A549 (cell line): ENCODE results near the gene CLEC2D. TPM values are rescaled to one million over a fixed set of nuclear protein-coding genes. Genes with fewer than 3 reads are reported as not detected.
"Not testable (repeated sequence)": the region's sequence is repeated elsewhere in the genome, so short reads cannot be mapped to it uniquely, and the experiment has no call there.

Experiments
- ATAC-seq, 2 experiments: fragments of 200-7000 bp in 1 of 2; fragments of >200 bp in 1 of 2; cut with Nextera tagmentation in 1 of 2; cut with Tn5 transposase in 1 of 2; 3 replicates each; pipeline versions ENCODE4 v1.8.0 to v1.9.1; 2018 to 2020; ENCODE audit warnings: mild to moderate bottlenecking in 1 of 2, moderate library complexity in 1 of 2
- CTCF ChIA-PET: fragments of 300-600 bp; sonication (Branson Sonifier 250); formaldehyde crosslinking; extraction: SDS; loops from one replicate; lab custom pipeline; 2021; ENCODE audit warnings: antibody characterized with exemption, inconsistent platforms; lab: Yijun Ruan, JAX
- POLR2A ChIA-PET: fragments of 350-600 bp; formaldehyde crosslinking; extraction: SDS; loops from one replicate; lab custom pipeline; 2021; ENCODE audit warnings: antibody characterized with exemption, inconsistent platforms; lab: Yijun Ruan, JAX
- DNase-seq, 2 experiments: peaks; one replicate each; pipeline versions ENCODE4 v3.0.0 to v3.0.0-alpha.2; 2011 to 2016; ENCODE audit warnings: low read depth in 1 of 2, low spot score in 1 of 2
- FAIRE-seq: peaks from 2 replicates; lab custom pipeline; 2011; peaks lifted over from hg19 to GRCh38; lab: Jason Lieb, UNC
- H3K27ac ChIP-seq, 2 experiments: fragments of >200 bp; sonication (Bioruptor Twin); formaldehyde crosslinking; 3 replicates each; pipeline ENCODE4 v1.5.1; 2016 to 2017
- H3K4me1 ChIP-seq: fragments of >200 bp; sonication (Bioruptor Twin); formaldehyde crosslinking; 3 replicates; pipeline ENCODE4 v1.6.1; 2016
- H3K4me2 ChIP-seq: fragments of >200 bp; sonication (Bioruptor Twin); formaldehyde crosslinking; 3 replicates; pipeline ENCODE4 v1.6.1; 2016
- H3K4me3 ChIP-seq: fragments of >200 bp; sonication (Bioruptor Twin); formaldehyde crosslinking; 3 replicates; pipeline ENCODE4 v1.5.1; 2016
- H3K9me3 ChIP-seq: fragments of >200 bp; sonication (Bioruptor Twin); formaldehyde crosslinking; 3 replicates; pipeline ENCODE4 v1.6.1; 2016
- BHLHE40 ChIP-seq: IDR thresholded peaks from 2 replicates; pipeline ENCODE4 v1.6.1; 2012; ENCODE audit warnings: low read depth, low read length, inconsistent platforms
- CBX2 ChIP-seq: fragments of 200-600 bp; sonication (generic); IDR thresholded peaks from 2 replicates; pipeline ENCODE4 v1.6.1; 2016; ENCODE audit warnings: low read depth, mild to moderate bottlenecking, borderline replicate concordance
- CEBPB ChIP-seq, 2 experiments: fragments of >200 bp in 1 of 2; sonication (Bioruptor Twin) in 1 of 2; formaldehyde crosslinking in 1 of 2; IDR thresholded peaks; 2 replicates each; pipeline ENCODE4 v1.6.1; 2012 to 2016
- CHD2 ChIP-seq: fragments of 150-350 bp; IDR thresholded peaks from 2 replicates; pipeline ENCODE4 v1.6.1; 2014; ENCODE audit warnings: low read length; ENCODE audit not compliant: partially characterized antibody
- EHF ChIP-seq: fragments of 250-450 bp; sonication (Bioruptor Pico); IDR thresholded peaks from 2 replicates; pipeline ENCODE4 v1.5.0; 2020; ENCODE audit warnings: mild to moderate bottlenecking
- EP300 ChIP-seq, 2 experiments: fragments of >200 bp; sonication (Bioruptor Twin); formaldehyde crosslinking; IDR thresholded peaks; 2 replicates in 1 of 2; 3 replicates in 1 of 2; pipeline ENCODE4 v1.6.1; 2016 to 2017
- ESRRA ChIP-seq: fragments of 150-350 bp; IDR thresholded peaks from 2 replicates; pipeline ENCODE4 v1.6.1; 2014; ENCODE audit warnings: mild to moderate bottlenecking, low read length, borderline replicate concordance
- FOSL2 ChIP-seq, 2 experiments: fragments of 450-650 bp in 1 of 2; fragments of >200 bp in 1 of 2; sonication (Bioruptor Twin) in 1 of 2; formaldehyde crosslinking; IDR thresholded peaks; 2 replicates each; pipeline versions ENCODE4 v1.5.0 to v1.6.1; 2016 to 2020; ENCODE audit warnings: mild to moderate bottlenecking in 1 of 2, moderate library complexity in 1 of 2
- HDAC2 ChIP-seq: fragments of 200-600 bp; sonication (generic); IDR thresholded peaks from 2 replicates; pipeline ENCODE4 v1.6.1; 2016
- HEYL ChIP-seq: fragments of 250-450 bp; sonication (Bioruptor Pico); IDR thresholded peaks from 2 replicates; pipeline ENCODE4 v1.8.0; 2021; ENCODE audit warnings: mild to moderate bottlenecking, moderate library complexity
- HOXB5 ChIP-seq: fragments of 250-450 bp; sonication (Bioruptor Pico); IDR thresholded peaks from 2 replicates; pipeline ENCODE4 v1.5.0; 2020; ENCODE audit warnings: mild to moderate bottlenecking, moderate library complexity
- JUNB ChIP-seq: fragments of >200 bp; sonication (Bioruptor Twin); formaldehyde crosslinking; IDR thresholded peaks from 2 replicates; pipeline ENCODE4 v1.6.1; 2016
- KDM5A ChIP-seq: fragments of 200-600 bp; sonication (generic); IDR thresholded peaks from 2 replicates; pipeline ENCODE4 v1.6.1; 2016; ENCODE audit warnings: antibody characterized with exemption, mild to moderate bottlenecking
- NFE2L2 ChIP-seq: fragments of 150-350 bp; conservative IDR thresholded peaks from 2 replicates; pipeline ENCODE4 v1.6.1; 2014; ENCODE audit warnings: low read length
- NPAS2 ChIP-seq: fragments of 250-450 bp; sonication (Bioruptor Pico); IDR thresholded peaks from 2 replicates; pipeline ENCODE4 v1.8.0; 2022; ENCODE audit warnings: mild to moderate bottlenecking, moderate library complexity, borderline replicate concordance
- NR3C1 ChIP-seq: fragments of >200 bp; sonication (Bioruptor Twin); formaldehyde crosslinking; IDR thresholded peaks from 3 replicates; pipeline ENCODE4 v1.6.1; 2017
- PHF8 ChIP-seq: fragments of 200-600 bp; sonication (generic); IDR thresholded peaks from 2 replicates; pipeline ENCODE4 v1.6.1; 2016; ENCODE audit warnings: low read depth, mild to moderate bottlenecking, antibody characterized with exemption, moderate library complexity, borderline replicate concordance
- RAD21 ChIP-seq, 2 experiments: fragments of >200 bp in 1 of 2; sonication (Bioruptor Twin) in 1 of 2; formaldehyde crosslinking in 1 of 2; IDR thresholded peaks in 1 of 2; conservative IDR thresholded peaks in 1 of 2; 2 replicates in 1 of 2; 3 replicates in 1 of 2; pipeline ENCODE4 v1.6.1; 2012 to 2018; ENCODE audit warnings: inconsistent platforms in 1 of 2
- RARB ChIP-seq: fragments of 250-450 bp; sonication (Bioruptor Pico); IDR thresholded peaks from 2 replicates; pipeline ENCODE4 v1.8.0; 2021; ENCODE audit warnings: mild to moderate bottlenecking, moderate library complexity
- SMC3 ChIP-seq: fragments of >200 bp; sonication (Bioruptor Twin); formaldehyde crosslinking; IDR thresholded peaks from 3 replicates; pipeline ENCODE4 v1.6.1; 2018; ENCODE audit warnings: inconsistent platforms
- SREBF2 ChIP-seq: fragments of 450-650 bp; IDR thresholded peaks from 2 replicates; pipeline ENCODE4 v1.6.1; 2014; ENCODE audit warnings: mild to moderate bottlenecking, moderate library complexity
- TFCP2L1 ChIP-seq: fragments of 250-450 bp; sonication (Bioruptor Pico); IDR thresholded peaks from 2 replicates; pipeline ENCODE4 v1.5.0; 2021; ENCODE audit warnings: mild to moderate bottlenecking
- ZC3H11A ChIP-seq: fragments of 450-650 bp; IDR thresholded peaks from 2 replicates; pipeline ENCODE4 v1.6.1; 2014; ENCODE audit warnings: antibody characterized with exemption, mild to moderate bottlenecking
- ZFP36 ChIP-seq: fragments of 450-650 bp; IDR thresholded peaks from 2 replicates; pipeline ENCODE4 v1.6.1; 2014; ENCODE audit warnings: borderline replicate concordance; ENCODE audit not compliant: partially characterized antibody
- WGBS: methylation state at CpG from one replicate; pipeline ENCODE4 v1.1.6; 2017; ENCODE audit errors: missing lambda C conversion rate; 5-methylcytosine and 5-hydroxymethylcytosine counted together
- polyA plus RNA-seq, 4 experiments: library from polyadenylated mRNA; depleted of rRNA in 3 of 4; stranded (reverse); fragments of >200 nt; fragmentation: RNase III in 1 of 4; extraction: RNeasy Plus Mini Kit Qiagen cat#74134 plus additional on column Dnase treatment in 1 of 4; gene quantifications; 2 replicates in 3 of 4; 3 replicates in 1 of 4; pipeline ENCODE4 v1.2.3, GENCODE V29; 2011 to 2017
- TF ChIP-seq, protein P1 (sequence below): IDR thresholded peaks from 2 replicates; pipeline ENCODE4 v1.6.1; 2012; ENCODE audit warnings: low read depth, borderline replicate concordance
- TF ChIP-seq, protein P2 (sequence below): fragments of 450-650 bp; IDR thresholded peaks from 2 replicates; pipeline ENCODE4 v1.6.1; 2014; ENCODE audit warnings: antibody characterized with exemption
- TF ChIP-seq, protein P3 (sequence below): IDR thresholded peaks from 2 replicates; pipeline ENCODE4 v1.6.1; 2012
- TF ChIP-seq, protein P4 (sequence below): fragments of >200 bp; sonication (Bioruptor Twin); formaldehyde crosslinking; IDR thresholded peaks from 3 replicates; pipeline ENCODE4 v1.5.1; 2016
- TF ChIP-seq, protein P5 (sequence below): fragments of 250-450 bp; sonication (Bioruptor Pico); IDR thresholded peaks from 2 replicates; pipeline ENCODE4 v1.5.0; 2020; ENCODE audit warnings: low read depth, mild to moderate bottlenecking, moderate library complexity

Gene CLEC2D
- polyA plus RNA-seq, 2 of the 4 experiments (the other 2 are of a cell fraction): 1.1 to 4.0 TPM

- Histone ChIP-seq H3K27ac (no peak overlapping the region), H3K4me2 (no peak overlapping the region), H3K4me3 (no peak overlapping the region), H3K9me3 (no peaks in the 10 kb centered on the region), H3K4me1 (peaks cover 18% of the 10 kb centered on the region)
- 86% methylated on average over 4 of the region's 4 CpGs for WGBS
- no peak for FAIRE-seq
- DNase-seq: no peak
- CTCF ChIA-PET: interaction anchor here (1.3 to 1.7 kb wide), 2 partner anchors 40 kb away, joined by 7 read pairs; no protein-coding TSS in a partner anchor
- TF ChIP-seq BHLHE40 (no peak), PHF8 (no peak), NR3C1 (no peak), ZFP36 (no peak), ESRRA (no peak), SREBF2 (no peak), EP300 (IDR thresholded peaks at IDR 0.05) (no peak), NFE2L2 (no peak), SMC3 (no peak)
- TF ChIP-seq, protein P1, sequence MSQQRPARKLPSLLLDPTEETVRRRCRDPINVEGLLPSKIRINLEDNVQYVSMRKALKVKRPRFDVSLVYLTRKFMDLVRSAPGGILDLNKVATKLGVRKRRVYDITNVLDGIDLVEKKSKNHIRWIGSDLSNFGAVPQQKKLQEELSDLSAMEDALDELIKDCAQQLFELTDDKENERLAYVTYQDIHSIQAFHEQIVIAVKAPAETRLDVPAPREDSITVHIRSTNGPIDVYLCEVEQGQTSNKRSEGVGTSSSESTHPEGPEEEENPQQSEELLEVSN: no peak
- TF ChIP-seq, protein P2, sequence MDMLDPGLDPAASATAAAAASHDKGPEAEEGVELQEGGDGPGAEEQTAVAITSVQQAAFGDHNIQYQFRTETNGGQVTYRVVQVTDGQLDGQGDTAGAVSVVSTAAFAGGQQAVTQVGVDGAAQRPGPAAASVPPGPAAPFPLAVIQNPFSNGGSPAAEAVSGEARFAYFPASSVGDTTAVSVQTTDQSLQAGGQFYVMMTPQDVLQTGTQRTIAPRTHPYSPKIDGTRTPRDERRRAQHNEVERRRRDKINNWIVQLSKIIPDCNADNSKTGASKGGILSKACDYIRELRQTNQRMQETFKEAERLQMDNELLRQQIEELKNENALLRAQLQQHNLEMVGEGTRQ: no peak
- TF ChIP-seq, protein P3, sequence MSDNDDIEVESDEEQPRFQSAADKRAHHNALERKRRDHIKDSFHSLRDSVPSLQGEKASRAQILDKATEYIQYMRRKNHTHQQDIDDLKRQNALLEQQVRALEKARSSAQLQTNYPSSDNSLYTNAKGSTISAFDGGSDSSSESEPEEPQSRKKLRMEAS: no peak
- TF ChIP-seq, protein P4, sequence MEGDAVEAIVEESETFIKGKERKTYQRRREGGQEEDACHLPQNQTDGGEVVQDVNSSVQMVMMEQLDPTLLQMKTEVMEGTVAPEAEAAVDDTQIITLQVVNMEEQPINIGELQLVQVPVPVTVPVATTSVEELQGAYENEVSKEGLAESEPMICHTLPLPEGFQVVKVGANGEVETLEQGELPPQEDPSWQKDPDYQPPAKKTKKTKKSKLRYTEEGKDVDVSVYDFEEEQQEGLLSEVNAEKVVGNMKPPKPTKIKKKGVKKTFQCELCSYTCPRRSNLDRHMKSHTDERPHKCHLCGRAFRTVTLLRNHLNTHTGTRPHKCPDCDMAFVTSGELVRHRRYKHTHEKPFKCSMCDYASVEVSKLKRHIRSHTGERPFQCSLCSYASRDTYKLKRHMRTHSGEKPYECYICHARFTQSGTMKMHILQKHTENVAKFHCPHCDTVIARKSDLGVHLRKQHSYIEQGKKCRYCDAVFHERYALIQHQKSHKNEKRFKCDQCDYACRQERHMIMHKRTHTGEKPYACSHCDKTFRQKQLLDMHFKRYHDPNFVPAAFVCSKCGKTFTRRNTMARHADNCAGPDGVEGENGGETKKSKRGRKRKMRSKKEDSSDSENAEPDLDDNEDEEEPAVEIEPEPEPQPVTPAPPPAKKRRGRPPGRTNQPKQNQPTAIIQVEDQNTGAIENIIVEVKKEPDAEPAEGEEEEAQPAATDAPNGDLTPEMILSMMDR: no peak
- TF ChIP-seq, all 56 proteins: peak for 0
- POLR2A ChIA-PET: no interaction called here
- ATAC-seq: no peak
Measured at GRCh38 chr12:9668161-9669018, 1.1 kb upstream of the CLEC2D start.

DNA sequence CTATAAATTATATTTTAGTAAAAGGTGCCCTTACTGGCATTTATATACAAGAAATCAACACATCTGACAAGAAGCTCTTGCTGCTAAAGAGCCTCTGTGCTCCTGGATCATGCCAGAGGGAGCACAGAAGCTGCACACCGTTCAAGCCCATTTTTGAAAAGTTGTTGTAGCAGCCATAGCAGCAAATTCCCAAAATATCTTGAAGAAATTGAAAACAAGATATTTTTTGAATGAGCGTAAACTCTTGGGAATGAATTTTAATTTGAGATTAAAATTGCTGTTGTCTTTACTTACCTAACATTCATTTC, 540 bp upstream of the CLEC2D start:
- no peak for FAIRE-seq
- WGBS: 91% methylated on average over 2 of the region's 2 CpGs
- no peak for TF ChIP-seq TFCP2L1 (CRISPR knock-in tag)
- TF ChIP-seq, protein P2: no peak
- no peak for TF ChIP-seq NPAS2 (CRISPR knock-in tag)
- no peak for TF ChIP-seq SREBF2
- no peak for TF ChIP-seq HOXB5
- TF ChIP-seq HDAC2: no peak
- TF ChIP-seq HEYL (CRISPR knock-in tag): no peak
- no peak for TF ChIP-seq NR3C1
- TF ChIP-seq KDM5A: no peak
- no peak for TF ChIP-seq RARB (CRISPR knock-in tag)
- TF ChIP-seq CHD2: no peak
- no peak for TF ChIP-seq CEBPB (IDR thresholded peaks at IDR 0.05)
- TF ChIP-seq ZFP36: no peak
- no peak for TF ChIP-seq RAD21 (conservative IDR thresholded peaks at IDR 0.05 in 1 of 2, IDR thresholded peaks at IDR 0.05 in 1 of 2)
- no peak for TF ChIP-seq JUNB
- TF ChIP-seq CBX2: no peak
- no peak for TF ChIP-seq FOSL2 (IDR thresholded peaks at IDR 0.05)
- TF ChIP-seq FOSL2 (CRISPR knock-in tag; IDR thresholded peaks at IDR 0.05): no peak
- TF ChIP-seq EHF (CRISPR knock-in tag): no peak
- TF ChIP-seq, protein P5, sequence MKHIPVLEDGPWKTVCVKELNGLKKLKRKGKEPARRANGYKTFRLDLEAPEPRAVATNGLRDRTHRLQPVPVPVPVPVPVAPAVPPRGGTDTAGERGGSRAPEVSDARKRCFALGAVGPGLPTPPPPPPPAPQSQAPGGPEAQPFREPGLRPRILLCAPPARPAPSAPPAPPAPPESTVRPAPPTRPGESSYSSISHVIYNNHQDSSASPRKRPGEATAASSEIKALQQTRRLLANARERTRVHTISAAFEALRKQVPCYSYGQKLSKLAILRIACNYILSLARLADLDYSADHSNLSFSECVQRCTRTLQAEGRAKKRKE: no peak
- TF ChIP-seq ZC3H11A: no peak
- TF ChIP-seq, all 56 proteins: peak for 0
- DNase-seq: no peak
- POLR2A ChIA-PET: no interaction called here
- Histone ChIP-seq H3K4me3 (no peak overlapping the region), H3K4me2 (no peak overlapping the region), H3K27ac (no peak overlapping the region), H3K4me1 (peaks cover 24% of the 10 kb centered on the region), H3K9me3 (no peaks in the 10 kb centered on the region)
- CTCF ChIA-PET: interaction anchor here (0.6 to 1.3 kb wide), 3 partner anchors 39 to 320 kb away, joined by 3 to 7 read pairs (median 3); no protein-coding TSS in a partner anchor
- ATAC-seq: no peak

DNA sequence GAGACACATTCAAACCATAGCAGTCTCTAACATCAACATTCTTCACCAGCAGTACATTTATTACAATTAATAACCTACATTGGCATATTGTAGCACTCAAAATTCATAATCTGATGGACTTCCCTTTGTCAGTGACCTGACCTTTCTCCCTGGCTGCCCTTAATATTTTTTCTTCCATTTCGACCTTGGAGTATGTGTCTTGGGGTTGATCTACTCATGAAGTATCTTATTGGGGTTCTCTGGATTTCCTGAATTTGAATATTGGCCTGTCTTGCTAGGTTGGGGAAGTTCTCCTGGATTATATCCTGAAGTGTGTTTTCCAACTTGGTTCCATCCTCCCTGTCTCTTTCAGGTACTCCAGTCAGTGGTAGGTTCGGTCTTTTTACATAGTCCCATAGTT, 2.8 kb downstream of the CLEC2D start:
- CTCF ChIA-PET: not testable (repeated sequence)

More for the DNA sequence above, 2.8 kb downstream of the CLEC2D start:
- H3K27ac ChIP-seq, H3K9me3 ChIP-seq, POLR2A ChIA-PET, ATAC-seq, H3K4me2 ChIP-seq, H3K4me3 ChIP-seq, FAIRE-seq, DNase-seq: not testable (repeated sequence)
- WGBS: 68% methylated on average over 2 of the region's 2 CpGs
- peaks cover 26% of the 10 kb centered on the region for H3K4me1 ChIP-seq
